ENCODE measurements around the gene CYP26A1.

The CYP26A1 gene

DNA sequence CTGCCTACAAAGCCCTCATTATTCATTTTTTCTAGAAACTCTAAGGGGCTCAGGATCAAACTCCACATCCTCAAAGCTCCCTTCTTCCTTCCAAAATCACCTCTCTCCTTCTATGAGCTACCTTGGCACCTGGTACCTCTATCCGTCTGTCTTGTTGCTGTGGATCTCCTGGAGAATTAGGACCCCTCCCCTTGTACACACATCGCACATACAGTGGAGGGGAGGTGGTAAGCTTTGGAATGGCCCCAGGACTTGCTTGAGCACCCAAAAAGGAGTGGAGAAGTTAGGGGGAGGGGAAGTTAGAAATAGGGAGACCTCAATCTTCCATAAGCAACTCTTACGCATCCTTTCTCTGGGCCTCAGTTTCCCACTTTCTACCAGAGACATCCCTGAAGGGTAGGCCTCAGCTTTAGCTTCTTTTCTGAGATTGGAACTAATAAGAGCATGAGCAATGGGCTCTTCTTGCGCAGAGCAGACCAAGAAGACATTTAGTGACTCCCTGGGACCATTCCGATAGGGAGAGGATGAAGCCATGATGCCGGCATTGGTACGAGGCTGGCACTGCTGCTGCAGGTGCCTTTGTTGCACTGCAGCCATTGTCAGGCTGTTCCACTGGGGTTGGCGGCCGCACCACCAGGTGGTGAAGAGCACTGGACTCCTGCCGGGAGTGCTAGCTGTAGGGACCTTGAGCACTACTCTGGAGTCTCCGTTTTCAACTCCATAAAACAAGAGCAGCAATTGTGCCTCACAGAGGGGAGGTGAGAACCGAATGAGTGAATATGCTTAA lies 8.6 kb upstream of the CYP26A1 start:
- DNase-seq (ENCODE audit: low read depth): no peak
- no peak overlapping the region for H3K4me3 ChIP-seq (ENCODE audit: low read length)
- TF ChIP-seq CTCF (IDR thresholded peaks at IDR 0.05; ENCODE audit: insufficient read depth, low read depth, low read length, missing control alignments): no peak

GRCh38 chr10:93065675-93066543 lies 7.8 kb upstream of the CYP26A1 start:
- no peak overlapping the region for H3K4me3 ChIP-seq (ENCODE audit: low read length)
- no peak for DNase-seq (ENCODE audit: low read depth)
- TF ChIP-seq CTCF (IDR thresholded peaks at IDR 0.05; ENCODE audit: insufficient read depth, low read depth, low read length, missing control alignments): no peak

DNA sequence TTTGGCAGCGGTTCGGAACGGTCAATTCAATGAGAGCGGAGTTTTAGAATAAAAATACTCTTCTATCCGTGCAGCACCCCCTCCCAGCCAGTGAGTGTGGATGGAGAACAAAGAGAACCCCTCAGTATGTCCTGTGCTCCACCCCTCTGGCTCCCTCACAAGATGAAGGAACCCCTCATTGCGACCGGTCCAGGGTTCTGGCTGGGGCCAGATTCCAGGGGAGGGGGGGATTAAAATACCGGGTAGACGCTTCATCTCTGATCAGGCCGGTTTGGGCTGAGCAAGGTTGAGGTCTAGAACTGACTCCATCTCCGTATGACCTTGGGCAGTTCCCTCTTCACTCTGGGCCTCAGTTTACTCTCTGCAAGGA lies 7.2 kb upstream of the CYP26A1 start:
- TF ChIP-seq CTCF (IDR thresholded peaks at IDR 0.05; ENCODE audit: insufficient read depth, low read depth, low read length, missing control alignments): no peak
- H3K4me3 ChIP-seq (ENCODE audit: low read length): no peak overlapping the region
- no peak for DNase-seq (ENCODE audit: low read depth)

- DNase-seq (ENCODE audit: low read depth): no peak
- no peak for TF ChIP-seq CTCF (IDR thresholded peaks at IDR 0.05; ENCODE audit: insufficient read depth, low read depth, low read length, missing control alignments)
- no peak overlapping the region for H3K4me3 ChIP-seq (ENCODE audit: low read length)
These were observed 6.0 kb upstream of the CYP26A1 start for GRCh38 chr10:93067443-93068365.

- peak; percentile 46 for DNase-seq (ENCODE audit: low read depth)
- H3K4me3 ChIP-seq (ENCODE audit: low read length): no peak overlapping the region
- TF ChIP-seq CTCF (IDR thresholded peaks at IDR 0.05; ENCODE audit: insufficient read depth, low read depth, low read length, missing control alignments): no peak
These were observed 5.1 kb upstream of the CYP26A1 start for GRCh38 chr10:93068411-93069244.

DNA sequence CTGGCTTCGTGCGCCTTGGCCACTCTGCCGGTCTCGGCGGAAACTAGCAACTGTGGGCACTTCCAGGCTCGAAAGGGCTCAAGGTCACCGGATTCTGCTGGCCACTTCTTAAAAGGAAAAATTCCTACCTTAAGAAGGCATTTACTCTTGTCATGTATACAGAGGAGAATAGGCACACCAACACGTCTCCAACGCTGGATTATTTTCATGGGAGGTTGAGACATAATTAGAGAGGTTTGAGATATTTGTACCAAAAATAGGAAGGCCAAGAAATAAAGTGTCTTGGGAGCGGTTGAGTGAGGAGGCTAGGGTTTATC lies 4.5 kb upstream of the CYP26A1 start:
- no peak for TF ChIP-seq CTCF (IDR thresholded peaks at IDR 0.05; ENCODE audit: insufficient read depth, low read depth, low read length, missing control alignments)
- H3K4me3 ChIP-seq (ENCODE audit: low read length): no peak overlapping the region
- DNase-seq (ENCODE audit: low read depth): no peak
